Caco-2 (cell line): ENCODE measurements around the gene MBP. TPM values are rescaled to one million over a fixed set of nuclear protein-coding genes. Genes with fewer than 3 reads are reported as not detected.

Experiments
- BruUV-seq: library from RNA; stranded (reverse); fragments of 400-500 nt; replicated peaks from 2 replicates; lab custom pipeline; 2021; lab: Mats Ljungman, UMichigan
- CTCF ChIA-PET: fragments of 300-600 bp; sonication (Branson Sonifier 250); formaldehyde crosslinking; loops from one replicate; lab custom pipeline; 2022; ENCODE audit warnings: antibody characterized with exemption; lab: Charles Lee
- POLR2A ChIA-PET: fragments of 300-600 bp; sonication (Branson Sonifier 250); formaldehyde crosslinking; loops from one replicate; lab custom pipeline; 2022; ENCODE audit warnings: antibody characterized with exemption; lab: Charles Lee
- DNase-seq, 2 experiments: peaks; one replicate each; pipeline versions ENCODE4 v3.0.0 to v3.0.0-alpha.2; 2020 to 2022
- H3K27me3 ChIP-seq: replicated peaks from 2 replicates; pipeline ENCODE4 v1.6.0; 2011; ENCODE audit warnings: low read length; ENCODE audit not compliant: control insufficient read depth, insufficient read depth
- H3K36me3 ChIP-seq: 2 replicates; pipeline ENCODE4 v1.5.1; 2011; ENCODE audit warnings: low read length; ENCODE audit not compliant: control insufficient read depth, insufficient read depth
- H3K4me1 ChIP-seq: fragments of 250-450 bp; sonication (Bioruptor Pico); 2 replicates; pipeline ENCODE4 v1.5.1; 2020; ENCODE audit warnings: mild to moderate bottlenecking
- H3K4me3 ChIP-seq: 2 replicates; pipeline ENCODE4 v1.5.1; 2011; ENCODE audit warnings: low read depth, mild to moderate bottlenecking, control low read depth, low read length
- H3K9me3 ChIP-seq: fragments of 250-450 bp; sonication (Bioruptor Pico); 2 replicates; pipeline ENCODE4 v1.5.1; 2020; ENCODE audit warnings: mild to moderate bottlenecking, moderate library complexity
- H3K27ac Mint-ChIP-seq: one replicate; pipeline ENCODE4 v1.8.0; 2022; ENCODE audit warnings: mixed read lengths; ENCODE audit not compliant: unreplicated experiment
- H3K27me3 Mint-ChIP-seq: one replicate; pipeline ENCODE4 v1.8.0; 2022; ENCODE audit warnings: mixed read lengths; ENCODE audit not compliant: insufficient read depth, unreplicated experiment
- H3K36me3 Mint-ChIP-seq: one replicate; pipeline ENCODE4 v1.8.0; 2022; ENCODE audit warnings: mild to moderate bottlenecking, mixed read lengths; ENCODE audit not compliant: insufficient read depth, unreplicated experiment
- H3K4me1 Mint-ChIP-seq: one replicate; pipeline ENCODE4 v1.8.0; 2022; ENCODE audit warnings: low read depth, mixed read lengths; ENCODE audit not compliant: unreplicated experiment
- H3K4me3 Mint-ChIP-seq: one replicate; pipeline ENCODE4 v1.8.0; 2022; ENCODE audit warnings: mild to moderate bottlenecking, moderate library complexity, mixed read lengths; ENCODE audit not compliant: unreplicated experiment
- H3K9me3 Mint-ChIP-seq: one replicate; pipeline ENCODE4 v1.8.0; 2022; ENCODE audit warnings: mixed read lengths; ENCODE audit not compliant: unreplicated experiment
- CTCF ChIP-seq, 2 experiments: fragments of 200-600 bp in 1 of 2; IDR thresholded peaks; 1 replicate in 1 of 2; 2 replicates in 1 of 2; pipeline versions ENCODE4 v1.5.1 to v1.8.0; 2011 to 2022; ENCODE audit warnings: antibody characterized with exemption in 1 of 2, control low read depth in 1 of 2, inconsistent platforms in 1 of 2, low read depth in 1 of 2, low read length in 1 of 2, mild to moderate bottlenecking in 1 of 2, moderate library complexity in 1 of 2; ENCODE audit not compliant: insufficient read depth in 1 of 2, severe bottlenecking in 1 of 2, unreplicated experiment in 1 of 2
- intact Hi-C: fragments of 100-400 bp; cut with micrococcal nuclease; formaldehyde crosslinking; loops from one replicate; pipeline ENCODE4 v1.10.0; 2022; ENCODE audit not compliant: unreplicated experiment
- total RNA-seq: library from RNA; stranded (reverse); gene quantifications from 2 replicates; pipeline ENCODE4 v1.2.3, GENCODE V29; 2022

The MBP gene
- total RNA-seq, 1 experiment from 2014 or later: 11.4 TPM

DNA sequence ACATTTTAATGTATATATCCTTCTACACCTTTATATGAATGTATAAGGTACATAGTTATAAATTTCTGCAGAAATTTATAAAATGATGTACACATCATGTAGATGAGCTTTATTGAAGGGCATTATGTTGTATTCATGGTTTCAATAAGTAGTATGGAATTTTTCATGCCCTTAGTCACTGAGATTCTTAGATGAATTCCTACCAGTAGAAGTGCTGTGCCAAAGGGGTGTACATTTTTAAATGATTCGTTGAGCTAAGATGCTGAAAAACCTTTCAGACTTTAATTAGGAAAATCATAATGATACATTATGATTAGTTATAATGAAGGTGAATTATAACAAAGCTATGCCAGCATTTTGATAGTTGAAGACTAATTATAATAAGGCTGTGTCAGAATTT is 195.0 kb downstream of the MBP start:
- Mint-ChIP-seq H3K9me3 (no peaks in the 10 kb centered on the region), H3K4me1 (no peaks in the 10 kb centered on the region), H3K27me3 (no peaks in the 10 kb centered on the region), H3K27ac (no peak overlapping the region), H3K36me3 (peaks cover 3% of the 10 kb centered on the region), H3K4me3 (no peak overlapping the region)
- Histone ChIP-seq H3K9me3 (no peaks in the 10 kb centered on the region), H3K4me3 (no peak overlapping the region), H3K36me3 (no peaks in the 10 kb centered on the region), H3K4me1 (no peaks in the 10 kb centered on the region), H3K27me3 (no peaks in the 10 kb centered on the region)
- DNase-seq: no peak
- no peak for TF ChIP-seq CTCF (IDR thresholded peaks at IDR 0.05; ENCODE audit: insufficient read depth in 1 of 2, low read depth in 1 of 2, low read length in 1 of 2, severe bottlenecking in 1 of 2, unreplicated experiment in 1 of 2)
- CTCF ChIA-PET: no interaction called here
- intact Hi-C loops: no loop called here
- no TSS peak for BruUV-seq
- POLR2A ChIA-PET: no interaction called here

DNA sequence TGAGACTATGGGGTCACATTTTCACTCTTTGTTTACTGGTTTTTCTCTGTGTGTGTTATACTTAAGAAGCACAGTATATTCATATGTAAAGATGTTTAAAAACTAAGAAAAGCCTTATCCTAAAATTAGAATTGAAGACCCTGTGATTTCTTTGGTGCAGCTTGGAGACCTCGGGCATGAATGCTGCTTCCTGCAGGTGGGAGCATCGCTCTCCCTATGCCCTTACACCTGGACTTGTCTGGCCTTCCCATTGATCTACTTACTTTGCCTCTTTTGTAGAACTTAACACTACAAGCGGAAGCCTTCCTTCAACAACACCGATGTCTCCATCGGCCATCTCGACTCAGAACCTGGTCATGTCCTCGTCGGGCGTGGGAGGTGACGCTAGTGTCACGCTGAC is 195.7 kb downstream of the MBP start:
- Mint-ChIP-seq H3K4me1 (no peaks in the 10 kb centered on the region), H3K27ac (no peak overlapping the region), H3K27me3 (no peaks in the 10 kb centered on the region), H3K9me3 (no peaks in the 10 kb centered on the region), H3K36me3 (peaks cover 10% of the 10 kb centered on the region), H3K4me3 (no peak overlapping the region)
- DNase-seq: no peak
- Histone ChIP-seq H3K4me3 (no peak overlapping the region), H3K9me3 (no peaks in the 10 kb centered on the region), H3K36me3 (no peaks in the 10 kb centered on the region), H3K4me1 (no peaks in the 10 kb centered on the region), H3K27me3 (no peaks in the 10 kb centered on the region)
- POLR2A ChIA-PET: no interaction called here
- no peak for TF ChIP-seq CTCF (IDR thresholded peaks at IDR 0.05; ENCODE audit: insufficient read depth in 1 of 2, low read depth in 1 of 2, low read length in 1 of 2, severe bottlenecking in 1 of 2, unreplicated experiment in 1 of 2)
- intact Hi-C loops: no loop called here
- no TSS peak for BruUV-seq
- CTCF ChIA-PET: no interaction called here

- no peak overlapping the region for H3K4me3 ChIP-seq
- Mint-ChIP-seq H3K4me3 (no peak overlapping the region), H3K4me1 (no peaks in the 10 kb centered on the region), H3K9me3 (no peaks in the 10 kb centered on the region), H3K27ac (no peak overlapping the region), H3K27me3 (no peaks in the 10 kb centered on the region), H3K36me3 (peaks cover 11% of the 10 kb centered on the region)
- BruUV-seq: no TSS peak
- TF ChIP-seq CTCF (IDR thresholded peaks at IDR 0.05; ENCODE audit: insufficient read depth in 1 of 2, low read depth in 1 of 2, low read length in 1 of 2, severe bottlenecking in 1 of 2, unreplicated experiment in 1 of 2): no peak
- H3K4me1 ChIP-seq: no peaks in the 10 kb centered on the region
- ChIA-PET CTCF (no interaction called here), POLR2A (no interaction called here)
- no peaks in the 10 kb centered on the region for H3K27me3 ChIP-seq
- intact Hi-C loops: no loop called here
- H3K9me3 ChIP-seq: no peaks in the 10 kb centered on the region
- DNase-seq: no peak
- H3K36me3 ChIP-seq: no peaks in the 10 kb centered on the region
Measured at GRCh38 chr18:76935722-76936337, 196.8 kb downstream of the MBP start.
